ENCODE results near the gene CUX1. TPM values are rescaled to one million over a fixed set of nuclear protein-coding genes. Genes with fewer than 3 reads are reported as not detected.
"Not testable (repeated sequence)": the region's sequence is repeated elsewhere in the genome, so short reads cannot be mapped to it uniquely, and the experiment has no call there.

Gene CUX1
- total RNA-seq, 4 donors from 2014 or later = 40.8 to 62.1 (median 43.8) TPM

GRCh38 chr7:101846800-101847538 is 29.5 kb downstream of the CUX1 start:
- intact Hi-C loops (cut with DNase I; ENCODE audit: low total_unique reads) = no loop called here
- WGBS, 2 donors = 94 to 97% methylated on average over 11 of the region's 11 CpGs
- DNase-seq (ENCODE audit: low spot score in 2 of 2) = no peak
- H3K4me3 ChIP-seq (ENCODE audit: low read depth, poor library complexity, severe bottlenecking) = no peak overlapping the region
- TF ChIP-seq POLR2A (IDR thresholded peaks at IDR 0.05) = no peak
- TF ChIP-seq, protein P1, sequence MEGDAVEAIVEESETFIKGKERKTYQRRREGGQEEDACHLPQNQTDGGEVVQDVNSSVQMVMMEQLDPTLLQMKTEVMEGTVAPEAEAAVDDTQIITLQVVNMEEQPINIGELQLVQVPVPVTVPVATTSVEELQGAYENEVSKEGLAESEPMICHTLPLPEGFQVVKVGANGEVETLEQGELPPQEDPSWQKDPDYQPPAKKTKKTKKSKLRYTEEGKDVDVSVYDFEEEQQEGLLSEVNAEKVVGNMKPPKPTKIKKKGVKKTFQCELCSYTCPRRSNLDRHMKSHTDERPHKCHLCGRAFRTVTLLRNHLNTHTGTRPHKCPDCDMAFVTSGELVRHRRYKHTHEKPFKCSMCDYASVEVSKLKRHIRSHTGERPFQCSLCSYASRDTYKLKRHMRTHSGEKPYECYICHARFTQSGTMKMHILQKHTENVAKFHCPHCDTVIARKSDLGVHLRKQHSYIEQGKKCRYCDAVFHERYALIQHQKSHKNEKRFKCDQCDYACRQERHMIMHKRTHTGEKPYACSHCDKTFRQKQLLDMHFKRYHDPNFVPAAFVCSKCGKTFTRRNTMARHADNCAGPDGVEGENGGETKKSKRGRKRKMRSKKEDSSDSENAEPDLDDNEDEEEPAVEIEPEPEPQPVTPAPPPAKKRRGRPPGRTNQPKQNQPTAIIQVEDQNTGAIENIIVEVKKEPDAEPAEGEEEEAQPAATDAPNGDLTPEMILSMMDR (IDR thresholded peaks at IDR 0.05) = no peak

- WGBS, 2 donors = 44 to 50% methylated on average over 8 of the region's 8 CpGs
- intact Hi-C loops (cut with DNase I; ENCODE audit: low total_unique reads) = no loop called here
- no peak for TF ChIP-seq POLR2A (IDR thresholded peaks at IDR 0.05)
- TF ChIP-seq, protein P1 (IDR thresholded peaks at IDR 0.05) = no peak
- DNase-seq (ENCODE audit: low spot score in 2 of 2) = no peak
- no peak overlapping the region for H3K4me3 ChIP-seq (ENCODE audit: low read depth, poor library complexity, severe bottlenecking)
Measured at GRCh38 chr7:101848208-101848951, 31.0 kb downstream of the CUX1 start.

- intact Hi-C loops (cut with DNase I; ENCODE audit: low total_unique reads); H3K4me3 ChIP-seq (ENCODE audit: low read depth, poor library complexity, severe bottlenecking); DNase-seq (ENCODE audit: low spot score in 2 of 2): not testable (repeated sequence)
- 91 to 98% methylated on average over 2 of the region's 2 CpGs for WGBS, 2 donors
Measured at GRCh38 chr7:101849314-101849713, 31.9 kb downstream of the CUX1 start.

GRCh38 chr7:101852364-101852763 is 34.9 kb downstream of the CUX1 start:
- intact Hi-C loops (cut with DNase I; ENCODE audit: low total_unique reads); H3K4me3 ChIP-seq (ENCODE audit: low read depth, poor library complexity, severe bottlenecking); DNase-seq (ENCODE audit: low spot score in 2 of 2): not testable (repeated sequence)
- 88 to 90% methylated on average over 5 of the region's 5 CpGs for WGBS, 2 donors

DNA sequence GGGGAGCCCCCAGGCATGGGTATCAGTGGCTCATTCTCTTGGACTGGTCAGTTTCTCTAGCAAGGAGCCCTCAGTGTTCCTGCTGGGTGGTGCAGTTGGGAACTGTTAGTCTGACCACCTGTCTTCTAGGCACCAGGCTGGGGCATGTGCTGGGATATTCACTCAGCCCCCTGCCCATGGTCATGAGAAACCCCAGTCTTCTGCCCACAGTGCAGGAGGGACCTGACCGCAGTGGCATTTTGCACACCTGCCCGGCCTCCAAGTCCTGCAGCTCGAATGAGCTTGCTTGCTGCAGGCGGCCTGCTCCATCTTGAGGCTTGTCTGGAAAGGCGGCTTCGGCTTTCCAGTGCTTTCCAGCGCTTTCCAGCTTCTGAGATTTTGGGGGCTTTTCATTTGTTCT is 36.3 kb downstream of the CUX1 start:
- WGBS, 2 donors = 98% methylated on average over 7 of the region's 7 CpGs
- intact Hi-C loops (cut with DNase I; ENCODE audit: low total_unique reads) = no loop called here
- TF ChIP-seq, protein P1 (IDR thresholded peaks at IDR 0.05) = no peak
- TF ChIP-seq POLR2A (IDR thresholded peaks at IDR 0.05) = no peak
- no peak for DNase-seq (ENCODE audit: low spot score in 2 of 2)
- no peak overlapping the region for H3K4me3 ChIP-seq (ENCODE audit: low read depth, poor library complexity, severe bottlenecking)

- intact Hi-C loops (cut with DNase I; ENCODE audit: low total_unique reads) = no loop called here
- TF ChIP-seq, protein P1 (IDR thresholded peaks at IDR 0.05) = no peak
- TF ChIP-seq POLR2A (IDR thresholded peaks at IDR 0.05) = no peak
- 88 to 94% methylated on average over 10 of the region's 10 CpGs for WGBS, 2 donors
- no peak overlapping the region for H3K4me3 ChIP-seq (ENCODE audit: low read depth, poor library complexity, severe bottlenecking)
- no peak for DNase-seq (ENCODE audit: low spot score in 2 of 2)
Measured at GRCh38 chr7:101854084-101854865, 36.8 kb downstream of the CUX1 start.

Data from lower leg skin (tissue), 4 donors.